ENCODE measurements around the gene SMIM17.

GRCh38 chr19:56594446-56594782 is 48.5 kb upstream of the SMIM17 start:
- TF ChIP-seq POLR2A (IDR thresholded peaks at IDR 0.05): no peak
- no peak for TF ChIP-seq CTCF (IDR thresholded peaks at IDR 0.05)
